Measurements from ENCODE around the gene MIA. TPM values are rescaled to one million over a fixed set of nuclear protein-coding genes. Genes with fewer than 3 reads are reported as not detected.

The MIA gene
- total and polyA plus RNA-seq, 2 donors (not counting 1 experiment from before 2014, with no cell fraction given) = 0.37 to 5.7 TPM

- H2AFZ ChIP-seq (ENCODE audit: insufficient read depth, low read depth, low read length, poor library complexity, severe bottlenecking) = no peak overlapping the region
- WGBS (ENCODE audit: insufficient coverage) = 94% methylated on average over 22 of the region's 22 CpGs
- H3K79me2 ChIP-seq (ENCODE audit: control insufficient read depth, insufficient read depth, low read length) = no peaks in the 10 kb centered on the region
- no peak overlapping the region for H3K27ac ChIP-seq (ENCODE audit: low read length in 2 of 2)
- no peak overlapping the region for H3K9ac ChIP-seq (ENCODE audit: low read length)
- H3K27ac Mint-ChIP-seq = no peak overlapping the region
- intact Hi-C loops (cut with micrococcal nuclease) = no loop called here
- no peaks in the 10 kb centered on the region for H3K9me3 ChIP-seq (ENCODE audit: control extremely low read depth in 1 of 3, control insufficient read depth in 2 of 3, insufficient read depth in 1 of 3, low read length in 2 of 3)
- ATAC-seq (ENCODE audit: low read depth) (no peak), DNase-seq (no peak)
- no peaks in the 10 kb centered on the region for H3K27me3 ChIP-seq (replicated peaks in 1 of 4; ENCODE audit: control extremely low read depth in 1 of 4, control insufficient read depth in 3 of 4, insufficient read depth in 4 of 4, low read length in 3 of 4)
- H3K4me1 Mint-ChIP-seq = no peaks in the 10 kb centered on the region
- CTCF ChIA-PET = no interaction called here
- POLR2A ChIA-PET = no interaction called here
- no peaks in the 10 kb centered on the region for H3K27me3 Mint-ChIP-seq
- peaks cover 0 to 39% of the 10 kb centered on the region in 2 experiments for H3K36me3 ChIP-seq (replicated peaks in 1 of 2; ENCODE audit: control extremely low read depth in 1 of 2, control insufficient read depth in 1 of 2, extremely low read depth in 1 of 2, insufficient read depth in 2 of 2, low read length in 1 of 2)
- TF ChIP-seq, protein P1, sequence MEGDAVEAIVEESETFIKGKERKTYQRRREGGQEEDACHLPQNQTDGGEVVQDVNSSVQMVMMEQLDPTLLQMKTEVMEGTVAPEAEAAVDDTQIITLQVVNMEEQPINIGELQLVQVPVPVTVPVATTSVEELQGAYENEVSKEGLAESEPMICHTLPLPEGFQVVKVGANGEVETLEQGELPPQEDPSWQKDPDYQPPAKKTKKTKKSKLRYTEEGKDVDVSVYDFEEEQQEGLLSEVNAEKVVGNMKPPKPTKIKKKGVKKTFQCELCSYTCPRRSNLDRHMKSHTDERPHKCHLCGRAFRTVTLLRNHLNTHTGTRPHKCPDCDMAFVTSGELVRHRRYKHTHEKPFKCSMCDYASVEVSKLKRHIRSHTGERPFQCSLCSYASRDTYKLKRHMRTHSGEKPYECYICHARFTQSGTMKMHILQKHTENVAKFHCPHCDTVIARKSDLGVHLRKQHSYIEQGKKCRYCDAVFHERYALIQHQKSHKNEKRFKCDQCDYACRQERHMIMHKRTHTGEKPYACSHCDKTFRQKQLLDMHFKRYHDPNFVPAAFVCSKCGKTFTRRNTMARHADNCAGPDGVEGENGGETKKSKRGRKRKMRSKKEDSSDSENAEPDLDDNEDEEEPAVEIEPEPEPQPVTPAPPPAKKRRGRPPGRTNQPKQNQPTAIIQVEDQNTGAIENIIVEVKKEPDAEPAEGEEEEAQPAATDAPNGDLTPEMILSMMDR (IDR thresholded peaks at IDR 0.05) = no peak
- no peak for TF ChIP-seq EZH2 (IDR thresholded peaks at IDR 0.05; ENCODE audit: borderline replicate concordance, insufficient read depth, low read depth, low read length, poor library complexity, severe bottlenecking)
- H4K20me1 ChIP-seq (ENCODE audit: control insufficient read depth, insufficient read depth, low read length, poor library complexity, severe bottlenecking) = no peaks in the 10 kb centered on the region
- no peak overlapping the region for H3K4me2 ChIP-seq (replicated peaks; ENCODE audit: low read depth, low read length, poor library complexity, severe bottlenecking)
- no peak overlapping the region for H3K4me3 Mint-ChIP-seq
- H3K4me3 ChIP-seq (ENCODE audit: control extremely low read depth in 1 of 5, extremely low read depth in 1 of 5, insufficient read depth in 1 of 5, low read depth in 2 of 5, low read length in 4 of 5) = no peak overlapping the region
- H3K4me1 ChIP-seq (ENCODE audit: control insufficient read depth in 2 of 2, insufficient read depth in 2 of 2, low read length in 2 of 2) = no peaks in the 10 kb centered on the region
- no peaks in the 10 kb centered on the region for H3K9me3 Mint-ChIP-seq (ENCODE audit: insufficient read depth)
Observed at GRCh38 chr19:40739030-40739839, 36.1 kb upstream of the MIA start.

- Histone ChIP-seq H3K9ac (ENCODE audit: low read length) (no peak overlapping the region), H3K36me3 (replicated peaks in 1 of 2; ENCODE audit: control extremely low read depth in 1 of 2, control insufficient read depth in 1 of 2, extremely low read depth in 1 of 2, insufficient read depth in 2 of 2, low read length in 1 of 2) (peaks cover 0 to 34% of the 10 kb centered on the region in 2 experiments), H3K4me2 (replicated peaks; ENCODE audit: low read depth, low read length, poor library complexity, severe bottlenecking) (no peak overlapping the region), H3K27ac (ENCODE audit: low read length in 2 of 2) (no peak overlapping the region), H3K4me3 (ENCODE audit: control extremely low read depth in 1 of 5, extremely low read depth in 1 of 5, insufficient read depth in 1 of 5, low read depth in 2 of 5, low read length in 4 of 5) (no peak overlapping the region), H3K4me1 (ENCODE audit: control insufficient read depth in 2 of 2, insufficient read depth in 2 of 2, low read length in 2 of 2) (no peaks in the 10 kb centered on the region), H3K79me2 (ENCODE audit: control insufficient read depth, insufficient read depth, low read length) (no peaks in the 10 kb centered on the region), H3K9me3 (ENCODE audit: control extremely low read depth in 1 of 3, control insufficient read depth in 2 of 3, insufficient read depth in 1 of 3, low read length in 2 of 3) (no peaks in the 10 kb centered on the region), H4K20me1 (ENCODE audit: control insufficient read depth, insufficient read depth, low read length, poor library complexity, severe bottlenecking) (no peaks in the 10 kb centered on the region), H2AFZ (ENCODE audit: insufficient read depth, low read depth, low read length, poor library complexity, severe bottlenecking) (no peak overlapping the region), H3K27me3 (replicated peaks in 1 of 4; ENCODE audit: control extremely low read depth in 1 of 4, control insufficient read depth in 3 of 4, insufficient read depth in 4 of 4, low read length in 3 of 4) (no peaks in the 10 kb centered on the region)
- CTCF ChIA-PET = no interaction called here
- Mint-ChIP-seq H3K4me1 (no peaks in the 10 kb centered on the region), H3K27ac (no peak overlapping the region), H3K4me3 (no peak overlapping the region), H3K9me3 (ENCODE audit: insufficient read depth) (no peaks in the 10 kb centered on the region), H3K27me3 (no peaks in the 10 kb centered on the region)
- TF ChIP-seq, protein P1 (IDR thresholded peaks at IDR 0.05) = no peak
- TF ChIP-seq EZH2 (IDR thresholded peaks at IDR 0.05; ENCODE audit: borderline replicate concordance, insufficient read depth, low read depth, low read length, poor library complexity, severe bottlenecking) = no peak
- POLR2A ChIA-PET = no interaction called here
- ATAC-seq (ENCODE audit: low read depth) = no peak
- 94% methylated on average over 14 of the region's 16 CpGs for WGBS (ENCODE audit: insufficient coverage)
- intact Hi-C loops (cut with micrococcal nuclease) = no loop called here
- no peak for DNase-seq
Observed at GRCh38 chr19:40739871-40740703, 35.2 kb upstream of the MIA start.
